HepG2 (cell line): ENCODE measurements around the gene RHBDL1. TPM values are rescaled to one million over a fixed set of nuclear protein-coding genes. Genes with fewer than 3 reads are reported as not detected.

Experiments
- ARID5B ChIP-seq: IDR thresholded peaks from 2 replicates; pipeline ENCODE4 v1.4.0; 2020; ENCODE audit warnings: mild to moderate bottlenecking, missing genetic modification reagents
- FOXM1 ChIP-seq: sonication (generic); formaldehyde crosslinking; IDR thresholded peaks from 2 replicates; pipeline ENCODE4 v1.5.0; 2020; ENCODE audit warnings: missing genetic modification reagents
- FOXO4 ChIP-seq: sonication (generic); formaldehyde crosslinking; conservative IDR thresholded peaks from 2 replicates; pipeline ENCODE4 v1.8.1; 2023; ENCODE audit warnings: missing genetic modification reagents
- GFI1 ChIP-seq: sonication (generic); formaldehyde crosslinking; IDR thresholded peaks from 2 replicates; pipeline ENCODE4 v1.5.0; 2020; ENCODE audit warnings: missing genetic modification reagents, mild to moderate bottlenecking, borderline replicate concordance
- GPN1 ChIP-seq: sonication (generic); formaldehyde crosslinking; IDR thresholded peaks from 2 replicates; pipeline ENCODE4 v1.5.1; 2020; ENCODE audit warnings: missing genetic modification reagents, borderline replicate concordance
- IRF1 ChIP-seq: sonication (generic); formaldehyde crosslinking; IDR thresholded peaks from 2 replicates; pipeline ENCODE4 v1.4.0; 2020; ENCODE audit warnings: low read depth, mild to moderate bottlenecking, missing genetic modification reagents
- JDP2 ChIP-seq: sonication (generic); formaldehyde crosslinking; IDR thresholded peaks from 2 replicates; pipeline ENCODE4 v1.8.1; 2022; ENCODE audit warnings: missing genetic modification reagents, borderline replicate concordance
- KAT2B ChIP-seq: fragments of 150-350 bp; IDR thresholded peaks from 2 replicates; pipeline ENCODE4 v1.6.1; 2014; ENCODE audit warnings: low read depth, low read length, borderline replicate concordance
- KMT2A ChIP-seq: sonication (generic); formaldehyde crosslinking; IDR thresholded peaks from 2 replicates; pipeline ENCODE4 v1.4.0; 2020; ENCODE audit warnings: missing genetic modification reagents
- PCBP1 ChIP-seq: fragments of 200-400 bp; formaldehyde crosslinking; IDR thresholded peaks from 2 replicates; pipeline ENCODE4 v1.6.1; 2017; ENCODE audit warnings: mild to moderate bottlenecking, low read depth, low read length, borderline replicate concordance
- RARA ChIP-seq: IDR thresholded peaks from 2 replicates; pipeline ENCODE4 v1.6.1; 2016; ENCODE audit warnings: missing genetic modification reagents, missing compliant biosample characterization
- RBFOX2 ChIP-seq: fragments of 200-400 bp; formaldehyde crosslinking; IDR thresholded peaks from 2 replicates; pipeline ENCODE4 v1.6.1; 2017; ENCODE audit warnings: low read depth, mild to moderate bottlenecking, low read length
- YEATS4 ChIP-seq: sonication (generic); formaldehyde crosslinking; IDR thresholded peaks from 2 replicates; pipeline ENCODE4 v1.4.0; 2020; ENCODE audit warnings: missing genetic modification reagents, borderline replicate concordance
- ZNF224 ChIP-seq: sonication (generic); formaldehyde crosslinking; IDR thresholded peaks from 2 replicates; pipeline ENCODE4 v1.5.0; 2020; ENCODE audit warnings: mild to moderate bottlenecking, missing genetic modification reagents
- ZNF34 ChIP-seq: sonication (generic); formaldehyde crosslinking; IDR thresholded peaks from 2 replicates; pipeline ENCODE4 v1.4.0; 2020; ENCODE audit warnings: mild to moderate bottlenecking, missing genetic modification reagents, borderline replicate concordance
- ZNF431 ChIP-seq: sonication (generic); formaldehyde crosslinking; IDR thresholded peaks from 2 replicates; pipeline ENCODE4 v1.9.0; 2022; ENCODE audit warnings: missing genetic modification reagents, low read depth, mild to moderate bottlenecking, borderline replicate concordance
- ZNF512 ChIP-seq: sonication (generic); formaldehyde crosslinking; IDR thresholded peaks from 2 replicates; pipeline ENCODE4 v1.4.0; 2020; ENCODE audit warnings: mild to moderate bottlenecking, missing genetic modification reagents
- ZNF775 ChIP-seq: sonication (generic); formaldehyde crosslinking; IDR thresholded peaks from 2 replicates; pipeline ENCODE4 v1.4.0; 2020; ENCODE audit warnings: missing genetic modification reagents, mild to moderate bottlenecking, moderate library complexity, borderline replicate concordance
- ZUFSP ChIP-seq: sonication (generic); formaldehyde crosslinking; IDR thresholded peaks from 2 replicates; pipeline ENCODE4 v1.9.0; 2021; ENCODE audit warnings: missing genetic modification reagents, mild to moderate bottlenecking, borderline replicate concordance
- polyA plus RNA-seq, 8 experiments: library from polyadenylated mRNA; depleted of rRNA in 3 of 8; stranded (reverse) in 7 of 8; unstranded in 1 of 8; fragments of >200 nt; fragmentation: Illumina TruSeq in 4 of 8; extraction: Trizol in 4 of 8; gene quantifications; 2 replicates each; pipeline versions ENCODE4 v1.2.1 to v1.2.3, GENCODE V29; 2011 to 2016; ENCODE audit warnings: low read depth in 4 of 8, missing spikeins in 1 of 8, mixed read lengths in 1 of 8; ENCODE audit not compliant: insufficient read depth in 1 of 8
- total RNA-seq, 5 experiments: library from RNA; depleted of rRNA; stranded (reverse); fragments of >200 nt; fragmentation: Illumina TruSeq; extraction: Trizol; gene quantifications; 2 replicates each; pipeline ENCODE4 v1.2.3, GENCODE V29; 2016; ENCODE audit warnings: low read depth in 1 of 5

The RHBDL1 gene
- total and polyA plus RNA-seq, 2 of the 13 experiments (the other 11 are each of a cell fraction or from before 2014, with no cell fraction given) = 1.8 to 3.8 TPM

- no peak for TF ChIP-seq ZUFSP (CRISPR knock-in tag)
- no peak for TF ChIP-seq GFI1
- TF ChIP-seq ZNF224 (CRISPR knock-in tag) = no peak; the same call in 1 of the 2 replicates
- 0 out of 2 replicates have a peak, but pooled peaks have one; percentile 54 for TF ChIP-seq IRF1
- TF ChIP-seq ZNF512 = no peak
- peak; percentile 72 for TF ChIP-seq RARA (CRISPR knock-in tag)
- peak; percentile 67 for TF ChIP-seq KMT2A
- TF ChIP-seq ZNF775 (CRISPR knock-in tag) = no peak
- TF ChIP-seq YEATS4 (CRISPR knock-in tag) = peak; percentile 82
- no peak for TF ChIP-seq ZNF34 (CRISPR knock-in tag)
- TF ChIP-seq RBFOX2 = peak; percentile 73
- TF ChIP-seq JDP2 (CRISPR knock-in tag) = no peak
- TF ChIP-seq ZNF431 = peak; percentile 80; the same call in 1 of the 2 replicates
- TF ChIP-seq GPN1 = no peak
- TF ChIP-seq KAT2B = no peak
- TF ChIP-seq ARID5B (CRISPR knock-in tag) = no peak
- no peak for TF ChIP-seq FOXO4 (CRISPR knock-in tag)
- 0 out of 2 replicates have a peak, but pooled peaks have one; percentile 66 for TF ChIP-seq PCBP1
- no peak for TF ChIP-seq FOXM1 (CRISPR knock-in tag)
Measured at GRCh38 chr16:642189-643049, 33.1 kb upstream of the RHBDL1 start (continued).
